Measurements from ENCODE around the gene HTT.
A peak's percentile ranks its signal among the peaks of the same experiment; 100 is the strongest.

Gene HTT

GRCh38 chr4:3074078-3074845 lies at the start of gene HTT, which contains the start of gene HTT-AS:
HTT (plus strand) TSS chr4:3074681; CDS start chr4:3074826, 145 bp downstream.
HTT-AS (minus strand) TSS chr4:3074538.
- peak; percentile 91 for DNase-seq (ENCODE audit: low read depth, low spot score)

GRCh38 chr4:3025881-3026280 lies 48.6 kb upstream of the HTT start:
- DNase-seq (ENCODE audit: low read depth, low spot score) = no peak

GRCh38 chr4:3026540-3026939 lies 47.9 kb upstream of the HTT start:
- no peak for DNase-seq (ENCODE audit: low read depth, low spot score)

- DNase-seq (ENCODE audit: low read depth, low spot score) = no peak
These were observed 45.0 kb upstream of the HTT start for GRCh38 chr4:3029464-3029863.

GRCh38 chr4:3030566-3031356 lies 43.7 kb upstream of the HTT start:
- no peak for DNase-seq (ENCODE audit: low read depth, low spot score)

GRCh38 chr4:3031357-3032082 lies 43.0 kb upstream of the HTT start:
- no peak for DNase-seq (ENCODE audit: low read depth, low spot score)

- DNase-seq (ENCODE audit: low read depth, low spot score) = no peak
These were observed 40.2 kb upstream of the HTT start for GRCh38 chr4:3034231-3034630.

GRCh38 chr4:3035249-3035648 lies 39.2 kb upstream of the HTT start:
- DNase-seq (ENCODE audit: low read depth, low spot score) = no peak

- DNase-seq (ENCODE audit: low read depth, low spot score) = no peak
These were observed 38.8 kb upstream of the HTT start for GRCh38 chr4:3035674-3036073.

GRCh38 chr4:3036131-3036952 lies 38.1 kb upstream of the HTT start:
- DNase-seq (ENCODE audit: low read depth, low spot score) = no peak

- DNase-seq (ENCODE audit: low read depth, low spot score) = no peak
These were observed 36.5 kb upstream of the HTT start for GRCh38 chr4:3037957-3038461.

GRCh38 chr4:3039706-3040366 lies 34.6 kb upstream of the HTT start:
- no peak for DNase-seq (ENCODE audit: low read depth, low spot score)

GRCh38 chr4:3040452-3041191 lies 33.9 kb upstream of the HTT start:
- DNase-seq (ENCODE audit: low read depth, low spot score) = no peak

GRCh38 chr4:3041192-3042142 lies 33.0 kb upstream of the HTT start:
- no peak for DNase-seq (ENCODE audit: low read depth, low spot score)

GRCh38 chr4:3042226-3042625 lies 32.3 kb upstream of the HTT start:
- DNase-seq (ENCODE audit: low read depth, low spot score) = no peak

- no peak for DNase-seq (ENCODE audit: low read depth, low spot score)
These were observed 31.0 kb upstream of the HTT start for GRCh38 chr4:3043282-3044020.

GRCh38 chr4:3044870-3045819 lies 29.3 kb upstream of the HTT start:
- peak; percentile 64 for DNase-seq (ENCODE audit: low read depth, low spot score)

Data from activated CD4-positive, CD25-positive, alpha-beta regulatory T cell treated with anti-CD3 and anti-CD28 coated beads, Interleukin-2, amount 50 U/mL, for 16 hours (primary cell).